Sigmoid colon (tissue), 4 donors: ENCODE measurements around the gene CTNNA2.

Experiments used
- CTCF ChIP-seq, 4 experiments: fragments of 450-650 bp in 3 of 4; fragments of 200-600 bp in 1 of 4; IDR thresholded peaks; one replicate each; pipeline ENCODE4 v1.5.1; 2016 to 2019; ENCODE audit warnings: antibody characterized with exemption in 4 of 4, mild to moderate bottlenecking in 3 of 4, moderate library complexity in 2 of 4
- EP300 ChIP-seq, 4 donors: sonication (generic); formaldehyde crosslinking; IDR thresholded peaks; one replicate each; pipeline ENCODE4 v1.6.1; 2017; ENCODE audit warnings: antibody characterized with exemption in 4 of 4
- POLR2A ChIP-seq, 2 donors: fragments of 450-650 bp; IDR thresholded peaks; one replicate each; pipeline ENCODE4 v1.6.1; 2016; ENCODE audit warnings: antibody characterized with exemption in 2 of 2, mild to moderate bottlenecking in 2 of 2, moderate library complexity in 2 of 2
- POLR2AphosphoS5 ChIP-seq, 4 donors: sonication (generic); formaldehyde crosslinking; IDR thresholded peaks; one replicate each; pipeline ENCODE4 v1.6.1; 2017; ENCODE audit warnings: antibody characterized with exemption in 4 of 4

GRCh38 chr2:80517316-80517715, 1004.5 kb downstream of the CTNNA2 start:
- TF ChIP-seq CTCF (IDR thresholded peaks at IDR 0.05) (no peak), EP300 (IDR thresholded peaks at IDR 0.05) (no peak), POLR2A (IDR thresholded peaks at IDR 0.05) (no peak), POLR2AphosphoS5 (IDR thresholded peaks at IDR 0.05) (no peak)
